Peyer's patch (tissue), 4 donors: ENCODE data around the gene HPD.

Experiments used
- POLR2A ChIP-seq, 2 donors: fragments of 450-650 bp; IDR thresholded peaks; one replicate each; pipeline ENCODE4 v1.5.1; 2017; ENCODE audit warnings: antibody characterized with exemption in 2 of 2, mild to moderate bottlenecking in 2 of 2, moderate library complexity in 2 of 2
- TF ChIP-seq, protein P1 (sequence below), 6 experiments: fragments of 450-650 bp in 4 of 6; fragments of 200-600 bp in 2 of 6; sonication (generic) in 1 of 6; IDR thresholded peaks; one replicate each; pipeline ENCODE4 v1.5.1; 2017 to 2019; ENCODE audit warnings: antibody characterized with exemption in 6 of 6, mild to moderate bottlenecking in 3 of 6, moderate library complexity in 1 of 6

DNA sequence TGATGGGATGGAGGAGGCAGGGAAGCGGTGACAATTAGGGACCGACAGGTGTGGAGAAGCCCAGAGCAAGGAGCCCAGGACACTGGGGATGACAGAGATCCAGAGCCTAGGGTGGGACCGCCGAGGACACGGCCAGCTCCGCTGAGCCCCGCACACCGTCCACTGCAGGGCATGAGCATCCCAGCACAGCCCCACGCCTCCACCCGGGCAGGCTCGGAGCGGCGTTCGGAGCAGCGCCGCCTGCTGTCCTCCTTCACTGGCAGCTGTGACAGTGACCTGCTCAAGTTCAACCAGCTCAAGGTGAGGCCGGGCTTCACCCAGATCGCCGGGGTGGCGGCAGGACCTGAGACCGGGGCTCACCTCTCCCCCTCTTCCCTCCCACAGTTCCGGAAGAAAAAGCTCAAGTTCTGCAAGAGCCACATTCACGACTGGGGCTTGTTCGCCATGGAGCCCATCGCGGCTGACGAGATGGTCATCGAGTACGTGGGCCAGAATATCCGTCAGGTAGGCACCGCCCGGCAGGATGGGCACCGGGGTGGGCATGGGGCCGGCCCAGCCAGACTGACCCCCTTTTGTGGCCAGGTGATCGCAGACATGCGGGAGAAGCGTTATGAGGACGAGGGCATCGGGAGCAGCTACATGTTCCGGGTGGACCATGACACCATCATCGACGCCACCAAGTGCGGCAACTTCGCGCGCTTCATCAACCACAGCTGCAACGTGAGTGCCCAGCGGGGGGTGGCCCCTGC lies 31.1 kb downstream of the HPD start:
- TF ChIP-seq, protein P1, sequence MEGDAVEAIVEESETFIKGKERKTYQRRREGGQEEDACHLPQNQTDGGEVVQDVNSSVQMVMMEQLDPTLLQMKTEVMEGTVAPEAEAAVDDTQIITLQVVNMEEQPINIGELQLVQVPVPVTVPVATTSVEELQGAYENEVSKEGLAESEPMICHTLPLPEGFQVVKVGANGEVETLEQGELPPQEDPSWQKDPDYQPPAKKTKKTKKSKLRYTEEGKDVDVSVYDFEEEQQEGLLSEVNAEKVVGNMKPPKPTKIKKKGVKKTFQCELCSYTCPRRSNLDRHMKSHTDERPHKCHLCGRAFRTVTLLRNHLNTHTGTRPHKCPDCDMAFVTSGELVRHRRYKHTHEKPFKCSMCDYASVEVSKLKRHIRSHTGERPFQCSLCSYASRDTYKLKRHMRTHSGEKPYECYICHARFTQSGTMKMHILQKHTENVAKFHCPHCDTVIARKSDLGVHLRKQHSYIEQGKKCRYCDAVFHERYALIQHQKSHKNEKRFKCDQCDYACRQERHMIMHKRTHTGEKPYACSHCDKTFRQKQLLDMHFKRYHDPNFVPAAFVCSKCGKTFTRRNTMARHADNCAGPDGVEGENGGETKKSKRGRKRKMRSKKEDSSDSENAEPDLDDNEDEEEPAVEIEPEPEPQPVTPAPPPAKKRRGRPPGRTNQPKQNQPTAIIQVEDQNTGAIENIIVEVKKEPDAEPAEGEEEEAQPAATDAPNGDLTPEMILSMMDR (IDR thresholded peaks at IDR 0.05) = no peak
- no peak for TF ChIP-seq POLR2A (IDR thresholded peaks at IDR 0.05)
